Common myeloid progenitor, CD34-positive (primary cell): Measurements from ENCODE around the gene STARD10.
"Not testable (repeated sequence)": the region's sequence is repeated elsewhere in the genome, so short reads cannot be mapped to it uniquely, and the experiment has no call there.

Source experiments
- CTCF ChIA-PET: fragments of 350-600 bp; sonication (Branson Sonifier 250); formaldehyde crosslinking; loops from one replicate; lab custom pipeline; 2021; ENCODE audit warnings: antibody characterized with exemption; lab: Charles Lee
- POLR2A ChIA-PET: fragments of 350-600 bp; sonication (Branson Sonifier 250); formaldehyde crosslinking; loops from one replicate; lab custom pipeline; 2021; ENCODE audit warnings: antibody characterized with exemption; lab: Charles Lee
- DNase-seq, 3 donors: peaks; one replicate each; pipeline versions ENCODE4 v3.0.0 to v3.0.0-alpha.2; 2013
- H3K27ac ChIP-seq, 2 experiments: 1 replicate in 1 of 2; 2 replicates in 1 of 2; pipeline ENCODE4 v1.7.0; 2013; ENCODE audit warnings: inconsistent platforms in 2 of 2, low read length in 2 of 2, mild to moderate bottlenecking in 2 of 2, low read depth in 1 of 2, moderate library complexity in 1 of 2; ENCODE audit not compliant: severe bottlenecking in 2 of 2, insufficient read depth in 1 of 2, poor library complexity in 1 of 2
- H3K27me3 ChIP-seq, 5 experiments: replicated peaks in 2 of 5; 1 replicate in 3 of 5; 2 replicates in 2 of 5; pipeline versions ENCODE4 v1.6.1 to v1.7.0; 2013; ENCODE audit warnings: low read length in 4 of 5, mild to moderate bottlenecking in 2 of 5, moderate library complexity in 2 of 5, inconsistent platforms in 1 of 5; ENCODE audit not compliant: insufficient read depth in 5 of 5, control insufficient read depth in 4 of 5
- H3K36me3 ChIP-seq, 4 experiments: 1 replicate in 2 of 4; 2 replicates in 2 of 4; pipeline versions ENCODE4 v1.6.1 to v1.7.0; 2013; ENCODE audit warnings: low read length in 3 of 4, control low read depth in 1 of 4, mild to moderate bottlenecking in 1 of 4; ENCODE audit not compliant: control insufficient read depth in 4 of 4, insufficient read depth in 4 of 4
- H3K4me1 ChIP-seq, 4 experiments: 1 replicate in 3 of 4; 2 replicates in 1 of 4; pipeline versions ENCODE4 v1.6.1 to v1.7.1; 2013; ENCODE audit warnings: low read length in 3 of 4, mild to moderate bottlenecking in 3 of 4, control low read depth in 1 of 4, inconsistent platforms in 1 of 4, moderate library complexity in 1 of 4; ENCODE audit not compliant: control insufficient read depth in 4 of 4, insufficient read depth in 4 of 4; ENCODE audit errors: control extremely low read depth in 1 of 4
- H3K4me3 ChIP-seq, 7 experiments: 1 replicate in 4 of 7; 2 replicates in 3 of 7; pipeline versions ENCODE4 v1.5.1 to v1.7.0; 2013; ENCODE audit warnings: mild to moderate bottlenecking in 7 of 7, low read length in 6 of 7, moderate library complexity in 6 of 7, inconsistent platforms in 2 of 7, low read depth in 2 of 7, control low read depth in 1 of 7; ENCODE audit not compliant: insufficient read depth in 4 of 7, control insufficient read depth in 1 of 7; ENCODE audit errors: extremely low read depth in 1 of 7
- H3K9me3 ChIP-seq, 5 experiments: 1 replicate in 4 of 5; 2 replicates in 1 of 5; pipeline versions ENCODE4 v1.6.1 to v1.7.1; 2013; ENCODE audit warnings: low read length in 4 of 5, mild to moderate bottlenecking in 2 of 5, inconsistent platforms in 1 of 5, low read depth in 1 of 5, moderate library complexity in 1 of 5; ENCODE audit not compliant: control insufficient read depth in 4 of 5, insufficient read depth in 2 of 5; ENCODE audit errors: control extremely low read depth in 1 of 5
- WGBS: methylation state at CpG from one replicate; pipeline ENCODE4 v1.1.5; 2013; ENCODE audit not compliant: insufficient coverage; 5-methylcytosine and 5-hydroxymethylcytosine counted together

Gene STARD10

DNA sequence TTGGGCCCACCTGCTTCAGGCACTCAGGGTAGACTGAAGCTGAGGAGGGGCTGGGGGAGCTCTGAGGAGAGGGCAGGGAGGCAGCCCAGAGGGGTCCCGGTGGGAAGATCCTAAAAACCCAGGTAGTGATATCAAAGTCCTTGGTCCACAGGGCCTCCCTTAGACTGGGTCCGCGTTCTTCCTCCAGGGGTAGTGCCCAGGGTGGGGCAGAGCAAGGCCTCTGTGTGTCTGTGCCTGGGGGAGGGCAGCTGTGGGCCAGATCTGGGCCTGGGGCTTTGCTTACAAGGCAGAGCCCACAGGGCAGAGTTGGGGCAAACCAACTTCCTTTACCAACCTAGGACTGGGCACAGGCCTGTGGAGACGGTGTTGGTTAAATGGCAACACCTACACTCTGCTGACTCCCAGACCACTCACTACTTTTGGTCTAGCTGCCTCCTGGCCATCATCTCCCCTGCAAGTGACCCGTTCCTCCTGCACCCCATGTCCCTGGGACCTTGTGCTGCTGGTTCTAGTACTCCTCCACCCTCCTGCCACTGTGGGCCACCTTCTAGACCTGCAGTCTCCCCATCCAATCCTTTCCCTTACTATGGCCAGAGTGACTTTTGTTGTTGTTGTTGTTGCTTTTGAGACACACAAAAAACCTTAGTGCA lies 36.2 kb upstream of the STARD10 start:
- peaks cover 0 to 9% (median 2%) of the 10 kb centered on the region in 4 experiments for H3K4me1 ChIP-seq
- DNase-seq, result no peak
- H3K27ac ChIP-seq, result peak overlapping the region in 1 of 2 experiments; percentile 34
- H3K4me3 ChIP-seq, result no peak overlapping the region
- peaks cover 7 to 77% (median 53%) of the 10 kb centered on the region in 4 experiments for H3K36me3 ChIP-seq
- H3K9me3 ChIP-seq, result no peaks in the 10 kb centered on the region
- H3K27me3 ChIP-seq, result no peaks in the 10 kb centered on the region
- 96% methylated on average over 5 of the region's 5 CpGs for WGBS
- CTCF ChIA-PET, result interaction anchor here (0.6 to 6.5 kb wide), 12 partner anchors 11 to 460 kb away, joined by 3 to 44 read pairs (median 12); partner anchors contain the start of gene ATG16L2
- POLR2A ChIA-PET, result no interaction called here

DNA sequence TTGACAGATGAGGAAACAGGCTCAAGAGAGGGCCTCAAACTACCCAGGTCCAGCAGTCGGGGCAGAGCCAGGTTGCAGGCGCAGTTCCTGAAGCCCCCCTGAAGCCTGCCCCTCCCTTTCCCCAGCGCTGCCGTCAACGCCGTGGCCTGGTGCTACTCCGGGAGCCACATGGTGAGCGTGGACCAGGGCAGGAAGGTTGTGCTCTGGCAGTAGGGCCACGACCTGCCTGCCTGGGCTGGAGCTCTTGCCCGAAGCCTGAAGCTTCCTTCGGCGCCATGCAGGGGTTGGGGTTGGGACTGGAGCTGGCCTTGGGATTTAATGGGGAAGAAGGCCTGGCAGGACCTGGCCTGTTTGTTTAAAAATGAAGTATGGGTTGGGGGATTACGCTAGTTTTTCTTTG lies 35.3 kb upstream of the STARD10 start:
- Histone ChIP-seq H3K27ac (no peak overlapping the region), H3K36me3 (peaks cover 7 to 81% (median 58%) of the 10 kb centered on the region in 4 experiments), H3K4me3 (no peak overlapping the region), H3K4me1 (peaks cover 0 to 9% (median 0%) of the 10 kb centered on the region in 4 experiments), H3K9me3 (no peaks in the 10 kb centered on the region), H3K27me3 (no peaks in the 10 kb centered on the region)
- POLR2A ChIA-PET, result no interaction called here
- DNase-seq, result no peak
- CTCF ChIA-PET, result interaction anchor here (1.1 to 6.5 kb wide), 6 partner anchors 11 to 348 kb away, joined by 4 to 44 read pairs (median 22); partner anchors contain the start of gene ATG16L2
- 92% methylated on average over 6 of the region's 13 CpGs for WGBS

DNA sequence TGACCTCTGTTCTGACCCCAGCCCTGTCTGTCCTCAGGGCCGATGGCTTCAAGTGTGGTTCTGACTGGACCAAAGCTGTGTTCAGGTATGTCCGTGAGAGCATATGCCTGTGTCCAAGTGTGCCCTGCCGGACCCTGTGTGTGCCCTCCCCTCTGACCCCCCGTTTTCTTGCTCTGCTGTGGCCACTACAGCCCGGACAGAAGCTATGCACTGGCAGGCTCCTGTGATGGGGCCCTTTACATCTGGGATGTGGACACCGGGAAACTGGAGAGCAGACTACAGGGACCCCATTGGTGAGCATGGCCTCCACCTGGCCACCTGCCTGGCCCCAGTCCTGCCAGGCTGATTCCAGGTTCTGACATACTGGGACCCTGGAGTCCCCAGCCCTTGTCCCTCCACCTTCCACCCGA lies 34.9 kb upstream of the STARD10 start:
- peaks cover 11 to 85% (median 61%) of the 10 kb centered on the region in 4 experiments for H3K36me3 ChIP-seq
- CTCF ChIA-PET, result interaction anchor here (1.1 to 6.5 kb wide), 9 partner anchors 12 to 460 kb away, joined by 4 to 44 read pairs (median 9); partner anchors contain the start of gene ATG16L2
- POLR2A ChIA-PET, result no interaction called here

DNA sequence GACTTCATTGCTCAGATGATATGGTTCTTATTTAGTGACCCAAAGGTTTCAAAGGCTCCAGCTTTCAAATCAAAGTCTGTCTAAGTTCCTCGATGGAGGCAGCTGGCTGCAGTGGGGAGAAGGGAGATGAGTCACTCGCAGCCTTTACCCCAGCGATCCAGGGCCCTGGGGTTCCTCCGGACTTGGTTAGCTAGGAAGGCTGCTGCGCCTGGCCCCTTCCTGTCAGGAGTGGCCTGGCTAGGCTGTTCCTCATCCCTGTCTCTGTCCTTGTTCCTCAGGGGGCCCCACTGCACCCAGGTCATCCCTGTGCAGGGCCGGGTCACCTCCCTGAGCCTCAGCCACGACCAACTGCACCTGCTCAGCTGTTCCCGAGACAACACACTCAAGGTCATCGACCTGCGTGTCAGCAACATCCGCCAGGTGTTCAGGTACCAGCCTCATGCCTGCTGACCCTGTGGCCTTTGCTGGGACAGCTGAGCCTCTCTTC lies 34.3 kb upstream of the STARD10 start:
- ChIA-PET CTCF (interaction anchor here (0.9 to 6.5 kb wide), 11 partner anchors 11 to 461 kb away, joined by 3 to 44 read pairs (median 5); partner anchors contain the start of gene ATG16L2), POLR2A (interaction anchor here (0.6 to 0.8 kb wide), 2 partner anchors 13 to 418 kb away, joined by 3 read pairs; no protein-coding TSS in a partner anchor)
- 91% methylated on average over 10 of the region's 11 CpGs for WGBS
- Histone ChIP-seq H3K4me3 (no peak overlapping the region), H3K9me3 (no peaks in the 10 kb centered on the region), H3K4me1 (peaks cover 0 to 9% (median 0%) of the 10 kb centered on the region in 4 experiments), H3K27me3 (no peaks in the 10 kb centered on the region), H3K36me3 (peaks cover 13 to 87% (median 67%) of the 10 kb centered on the region in 4 experiments), H3K27ac (no peak overlapping the region)
- no peak for DNase-seq

More for the DNA sequence above, 34.9 kb upstream of the STARD10 start:
- no peak for DNase-seq
- peaks cover 0 to 9% (median 0%) of the 10 kb centered on the region in 4 experiments for H3K4me1 ChIP-seq
- 95% methylated on average over 7 of the region's 7 CpGs for WGBS
- H3K27ac ChIP-seq, result no peak overlapping the region
- no peaks in the 10 kb centered on the region for H3K27me3 ChIP-seq
- no peaks in the 10 kb centered on the region for H3K9me3 ChIP-seq
- no peak overlapping the region for H3K4me3 ChIP-seq

DNA sequence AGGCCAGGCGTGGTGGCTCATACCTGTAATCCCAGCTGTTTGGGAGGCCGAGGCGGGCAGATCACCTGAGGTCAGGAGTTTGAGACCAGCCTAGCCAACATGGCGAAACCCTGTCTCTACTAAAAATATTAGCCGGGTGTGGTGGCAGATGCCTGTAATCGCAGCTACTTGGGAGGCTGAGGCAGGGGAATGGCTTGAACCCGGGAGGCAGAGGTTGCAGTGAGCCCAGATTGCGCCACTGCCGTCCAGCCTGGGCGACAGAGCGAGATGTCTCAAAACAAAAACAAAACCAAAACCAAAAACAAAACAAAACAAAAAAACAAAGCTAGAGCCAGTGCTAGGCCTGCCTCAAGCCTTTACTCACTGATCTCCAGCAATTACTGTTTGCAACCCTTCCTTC lies 33.8 kb upstream of the STARD10 start:
- H3K4me1 ChIP-seq, H3K4me3 ChIP-seq, H3K27ac ChIP-seq, H3K27me3 ChIP-seq, H3K9me3 ChIP-seq, DNase-seq: not testable (repeated sequence)
- 90% methylated on average over 9 of the region's 11 CpGs for WGBS
- ChIA-PET POLR2A (interaction anchor here (0.6 to 0.8 kb wide), 3 partner anchors 12 to 418 kb away, joined by 3 to 4 read pairs (median 3); no protein-coding TSS in a partner anchor), CTCF (interaction anchor here (0.9 to 6.5 kb wide), 9 partner anchors 11 to 461 kb away, joined by 3 to 44 read pairs (median 5); partner anchors contain the start of gene ATG16L2)
- peaks cover 13 to 88% (median 70%) of the 10 kb centered on the region in 4 experiments for H3K36me3 ChIP-seq

DNA sequence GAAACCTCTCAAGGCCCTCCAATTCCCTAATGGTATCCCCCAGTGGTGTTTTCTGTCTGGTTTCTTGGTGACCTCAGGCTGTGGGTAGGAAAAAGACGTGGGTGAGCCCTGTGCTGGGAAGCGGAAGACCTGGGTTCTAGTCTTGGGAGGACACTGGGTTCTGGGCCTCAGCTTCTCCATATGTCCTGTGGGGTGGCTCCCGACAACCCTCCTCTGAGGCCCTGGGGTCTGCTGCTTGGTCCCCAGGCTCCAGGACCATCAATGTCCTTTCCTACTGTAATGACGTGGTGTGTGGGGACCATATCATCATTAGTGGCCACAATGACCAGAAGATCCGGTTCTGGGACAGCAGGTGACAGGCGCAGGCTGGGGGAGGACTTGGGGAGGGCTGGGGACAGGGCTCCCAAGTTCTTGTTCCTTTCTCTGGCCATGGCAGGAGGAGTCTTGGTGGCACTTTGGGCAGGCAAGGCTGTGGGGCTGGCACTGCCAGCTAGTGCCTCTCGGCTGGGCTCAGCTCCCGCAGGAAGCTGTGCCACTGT lies 33.2 kb upstream of the STARD10 start:
- Histone ChIP-seq H3K27ac (peak overlapping the region in 1 of 2 experiments; percentile 27), H3K9me3 (no peaks in the 10 kb centered on the region), H3K36me3 (peaks cover 13 to 89% (median 73%) of the 10 kb centered on the region in 4 experiments), H3K4me1 (peaks cover 0 to 7% (median 1%) of the 10 kb centered on the region in 4 experiments), H3K4me3 (no peak overlapping the region), H3K27me3 (no peaks in the 10 kb centered on the region)
- POLR2A ChIA-PET, result interaction anchor here (0.6 kb wide), 1 partner anchor 102 kb away, joined by 4 read pairs; no protein-coding TSS in a partner anchor
- CTCF ChIA-PET, result interaction anchor here (0.9 to 6.5 kb wide), 7 partner anchors 10 to 357 kb away, joined by 3 to 44 read pairs (median 9); partner anchors contain the start of gene ATG16L2
- WGBS, result 94% methylated on average over 8 of the region's 8 CpGs
- no peak for DNase-seq
